Subcutaneous preadipocyte (primary cell): ENCODE measurements around the gene PPIG. TPM values are rescaled to one million over a fixed set of nuclear protein-coding genes. Genes with fewer than 3 reads are reported as not detected.

ENCODE experiments used
- total RNA-seq: library from RNA; depleted of rRNA; stranded (reverse); fragments of >200 nt; gene quantifications from 2 replicates; pipeline ENCODE4 v1.2.3, GENCODE V29; 2012

The PPIG gene
- 21.1 and 21.7 TPM in 2 replicates for total RNA-seq

GRCh38 chr2:169584005-169584877 lies at the start of gene PPIG:
Gene PPIG, plus strand, starts transcription at chr2:169584351. Its CDS starts 19,691 bp downstream, at chr2:169604042.

GRCh38 chr2:169573160-169573973 lies 10.8 kb upstream of the PPIG start, which contains the start of gene FASTKD1:
Gene FASTKD1, minus strand, starts transcription at chr2:169573865. Its CDS starts 1,836 bp downstream, at chr2:169572029.

Other genes with a start within 250 kb of the PPIG start
- gene LRP2, start 221.8 kb upstream of the PPIG start, total RNA-seq: not detected in 2 replicates
- 5.1 and 5.3 TPM in 2 replicates for gene BBS5, start 104.9 kb upstream of the PPIG start, total RNA-seq
- gene KLHL41, start 74.6 kb upstream of the PPIG start, total RNA-seq: 0.20 and 0.37 TPM in 2 replicates
- 18.0 and 21.7 TPM in 2 replicates for gene FASTKD1, start 10.5 kb upstream of the PPIG start, total RNA-seq
- gene CFAP210, start 110.1 kb downstream of the PPIG start, total RNA-seq: not detected in 2 replicates
- gene PHOSPHO2, start 110.1 kb downstream of the PPIG start, total RNA-seq: 2.0 and 2.2 TPM in 2 replicates
- gene KLHL23, start 149.5 kb downstream of the PPIG start, total RNA-seq: 0.37 and 2.2 TPM in 2 replicates
- 94.8 and 97.0 TPM in 2 replicates for gene SSB, start 214.5 kb downstream of the PPIG start, total RNA-seq
- gene METTL5, start 240.6 kb downstream of the PPIG start, total RNA-seq: 50.2 and 56.2 TPM in 2 replicates
- gene UBR3, start 243.1 kb downstream of the PPIG start, total RNA-seq: 28.7 and 34.4 TPM in 2 replicates